GM19372 (cell line): ENCODE measurements around the gene SFXN5.

Experiments used
- ATAC-seq: cut with Tn5 transposase; IDR thresholded peaks from one replicate; pipeline ENCODE4 v1.9.1; 2021; ENCODE audit warnings: mild to moderate bottlenecking, low read depth, moderate library complexity; ENCODE audit not compliant: unreplicated experiment

Gene SFXN5

DNA sequence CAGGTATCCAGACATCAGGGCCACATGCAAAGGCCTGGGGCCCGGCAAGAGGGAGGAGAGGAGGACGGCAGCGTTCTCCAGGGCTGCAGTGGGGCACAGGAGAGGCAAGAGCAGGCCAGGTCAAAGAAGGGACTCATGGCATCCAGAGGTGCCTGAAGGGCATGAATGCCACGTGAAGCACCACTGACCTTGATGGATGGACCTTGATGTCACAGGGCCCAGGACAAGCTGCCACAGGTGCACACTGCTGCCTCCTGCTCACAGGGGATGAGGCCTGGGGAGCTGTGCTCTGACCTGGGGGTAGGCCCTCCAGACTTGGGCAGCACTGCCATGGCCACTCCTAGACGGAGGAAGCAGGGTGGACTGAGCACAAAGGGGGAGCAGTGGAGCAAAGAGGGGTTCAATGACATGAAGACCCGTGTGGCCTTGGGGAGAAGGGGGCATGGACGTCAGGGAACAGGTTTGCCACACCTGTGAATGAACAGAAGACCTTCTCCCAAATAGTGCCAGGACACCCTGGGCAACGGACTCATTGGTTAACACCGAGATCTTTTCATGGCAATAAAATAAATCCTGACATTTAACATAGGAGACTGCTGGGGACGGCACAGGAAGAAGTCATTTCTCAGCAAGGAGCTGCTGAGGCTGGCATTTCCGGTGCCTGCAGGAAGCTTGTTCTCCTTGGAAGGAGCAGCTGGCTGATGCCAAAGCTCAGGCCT lies 88.6 kb downstream of the SFXN5 start:
- ATAC-seq, result no peak

DNA sequence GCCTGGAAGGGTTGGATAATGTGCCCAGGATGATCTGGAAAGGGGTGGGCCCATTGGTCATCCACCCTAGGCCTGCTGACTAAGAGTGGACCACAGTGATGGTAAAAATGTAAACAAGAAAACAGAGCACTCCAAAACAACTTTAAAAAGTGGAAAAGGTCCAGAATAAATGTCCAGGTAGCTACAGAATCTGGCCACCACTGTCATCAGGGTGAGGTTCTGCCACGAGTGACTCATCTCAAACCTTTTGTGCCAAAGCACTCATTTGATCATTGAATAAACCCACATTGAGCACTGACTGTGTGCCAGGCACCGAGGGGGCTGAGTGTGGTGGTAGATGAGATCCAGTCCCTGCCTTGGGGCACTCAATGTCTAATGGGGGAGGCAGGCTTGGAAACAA lies 89.3 kb downstream of the SFXN5 start:
- no peak for ATAC-seq

DNA sequence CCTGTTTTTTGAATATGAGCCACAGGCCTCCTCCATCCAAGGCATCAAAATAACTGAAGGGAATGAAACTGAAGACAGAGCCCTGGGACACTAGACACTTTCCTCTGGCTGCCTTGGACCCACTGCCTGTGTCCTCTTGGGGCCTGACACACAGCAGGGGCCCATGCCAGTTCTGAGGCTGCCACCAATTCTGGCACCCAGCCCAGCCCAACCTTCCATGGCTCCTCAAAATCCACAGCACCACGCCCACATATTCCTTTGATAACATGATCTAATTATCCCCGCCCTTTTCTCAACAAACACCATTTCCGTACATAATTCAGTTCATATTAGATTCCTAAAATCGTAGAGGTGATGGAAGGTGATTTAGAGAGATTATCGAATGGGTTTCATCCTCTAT lies 90.0 kb downstream of the SFXN5 start:
- no peak for ATAC-seq

GRCh38 chr2:72980535-72981217 lies 90.8 kb downstream of the SFXN5 start:
- ATAC-seq, result no peak

DNA sequence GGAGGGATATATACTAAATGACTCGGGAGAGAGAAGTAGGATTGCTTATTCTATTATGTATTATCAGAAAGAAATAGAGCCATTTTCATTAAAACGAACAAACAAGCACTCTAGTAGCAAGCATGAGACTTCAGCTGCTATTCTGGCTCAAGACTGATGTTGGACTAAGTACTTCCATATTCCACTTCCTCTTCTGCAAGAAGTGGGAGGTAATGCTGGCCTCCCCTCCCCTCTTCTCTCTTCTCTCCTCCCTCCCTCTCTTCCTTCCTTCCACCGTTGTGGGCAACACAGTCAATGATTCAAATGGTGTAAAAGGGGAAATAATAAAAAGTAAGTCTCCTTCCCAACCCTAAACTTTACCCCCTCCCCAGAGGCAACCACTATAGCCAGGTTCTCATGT lies 91.6 kb downstream of the SFXN5 start:
- ATAC-seq, result no peak

DNA sequence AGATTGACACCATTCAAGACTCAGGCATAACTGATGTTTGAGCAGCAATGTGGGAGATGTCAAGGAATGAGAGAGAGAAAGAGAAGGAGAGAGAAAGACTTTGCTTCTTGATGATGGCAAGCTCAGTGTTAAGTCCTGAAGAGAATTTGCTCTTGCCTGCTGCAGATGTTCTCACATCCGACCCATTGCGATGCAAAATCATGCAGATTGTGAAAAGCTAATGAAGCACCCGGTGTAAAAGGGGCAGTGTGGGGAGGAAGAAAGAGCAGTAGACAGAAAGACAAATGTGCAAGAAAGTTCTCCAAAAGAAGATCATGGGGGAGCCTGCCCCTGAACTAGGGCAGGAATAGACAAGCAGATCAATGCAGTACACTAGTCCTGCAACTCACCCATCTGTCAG lies 96.5 kb downstream of the SFXN5 start:
- no peak for ATAC-seq

GRCh38 chr2:72974436-72974754 lies 97.1 kb downstream of the SFXN5 start:
- no peak for ATAC-seq

DNA sequence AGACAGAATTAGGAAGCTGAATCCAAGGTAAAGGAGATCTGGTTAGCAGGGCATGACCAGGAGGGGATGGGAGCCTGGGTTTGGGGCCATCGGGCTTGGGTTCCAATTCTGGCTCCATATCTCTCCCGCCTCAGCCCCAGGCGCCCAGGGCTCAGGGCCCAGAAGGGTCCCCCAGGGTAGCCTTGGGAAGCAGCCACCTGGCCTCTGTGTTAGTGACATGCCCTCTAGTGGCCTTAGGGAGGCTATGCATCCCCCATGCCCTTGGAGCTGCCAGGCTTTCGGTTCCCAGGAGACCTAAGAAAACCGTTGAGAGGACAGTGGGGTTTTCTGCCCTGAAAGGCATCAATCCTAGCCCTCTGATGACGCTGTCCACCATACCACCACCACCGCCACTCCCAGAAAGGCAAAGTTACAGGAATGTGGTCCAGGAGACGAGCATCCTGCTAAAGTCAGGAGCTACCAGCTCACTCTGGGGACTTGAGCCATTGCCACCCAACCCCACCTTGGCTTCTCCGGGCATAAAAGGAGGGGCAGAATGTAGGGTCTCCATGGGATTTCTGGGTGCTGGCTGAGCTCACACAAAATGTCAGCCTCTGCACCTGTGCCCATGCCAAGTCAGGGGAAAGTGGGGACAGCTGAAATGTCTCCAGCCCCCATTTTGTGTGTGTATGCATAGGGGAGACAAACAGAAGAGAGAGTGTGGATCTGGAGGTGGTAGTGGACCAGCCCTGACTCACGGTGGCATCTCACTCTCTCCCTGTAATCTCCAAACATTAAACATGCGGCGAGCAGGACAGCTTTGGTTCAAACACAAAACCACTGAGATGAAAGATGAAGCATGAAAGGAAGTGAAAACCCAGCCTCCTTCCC lies 97.7 kb downstream of the SFXN5 start:
- ATAC-seq, result peak; percentile 84

GRCh38 chr2:72973137-72973535 lies 98.4 kb downstream of the SFXN5 start:
- ATAC-seq, result no peak

- ATAC-seq, result no peak
Measured at GRCh38 chr2:72972352-72973136, 99.0 kb downstream of the SFXN5 start.

GRCh38 chr2:72971036-72971435 lies 100.5 kb downstream of the SFXN5 start:
- ATAC-seq, result no peak

DNA sequence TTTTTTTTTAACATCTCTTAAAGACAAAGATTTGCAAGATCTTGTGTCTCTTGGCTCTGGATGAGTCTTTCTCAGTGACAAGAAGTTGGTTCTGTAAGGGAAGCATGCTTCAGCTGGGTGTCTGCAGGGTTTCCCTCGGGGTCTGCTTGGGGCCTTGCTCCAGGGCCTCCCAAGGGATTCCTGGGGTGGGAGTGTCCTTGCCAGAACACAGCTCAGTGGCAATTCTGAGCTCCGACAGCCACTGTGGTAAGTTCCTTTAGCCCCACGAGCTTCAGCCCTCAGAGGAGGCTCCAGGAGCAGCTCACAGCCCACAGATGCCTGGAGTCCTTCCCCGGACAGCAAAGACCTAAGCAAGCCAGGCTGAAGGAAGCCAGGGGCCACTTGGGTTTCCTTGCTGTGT lies 101.8 kb downstream of the SFXN5 start:
- ATAC-seq, result no peak

DNA sequence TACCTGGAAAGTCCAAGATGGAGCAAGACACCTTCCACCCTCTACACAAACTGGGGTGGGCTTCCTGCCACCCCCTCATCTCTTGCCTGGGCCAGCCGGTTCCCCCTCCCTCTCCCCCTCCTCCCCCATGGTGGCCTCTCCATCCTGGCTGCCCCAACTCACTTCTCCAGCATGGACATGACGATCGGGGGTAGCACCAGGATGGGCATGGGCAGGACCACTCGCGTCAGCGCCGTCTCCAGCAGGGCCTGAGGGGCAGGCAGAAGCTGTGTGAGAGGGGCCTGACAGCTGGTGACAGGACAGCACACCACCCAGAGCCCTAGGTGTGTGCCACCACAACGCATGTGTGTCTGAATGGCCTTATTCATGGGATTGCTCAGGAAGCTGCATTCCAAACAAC lies 103.2 kb downstream of the SFXN5 start:
- ATAC-seq, result no peak

- no peak for ATAC-seq
Measured at GRCh38 chr2:72965770-72966450, 105.6 kb downstream of the SFXN5 start.

- no peak for ATAC-seq
Measured at GRCh38 chr2:72965016-72965415, 106.5 kb downstream of the SFXN5 start.

DNA sequence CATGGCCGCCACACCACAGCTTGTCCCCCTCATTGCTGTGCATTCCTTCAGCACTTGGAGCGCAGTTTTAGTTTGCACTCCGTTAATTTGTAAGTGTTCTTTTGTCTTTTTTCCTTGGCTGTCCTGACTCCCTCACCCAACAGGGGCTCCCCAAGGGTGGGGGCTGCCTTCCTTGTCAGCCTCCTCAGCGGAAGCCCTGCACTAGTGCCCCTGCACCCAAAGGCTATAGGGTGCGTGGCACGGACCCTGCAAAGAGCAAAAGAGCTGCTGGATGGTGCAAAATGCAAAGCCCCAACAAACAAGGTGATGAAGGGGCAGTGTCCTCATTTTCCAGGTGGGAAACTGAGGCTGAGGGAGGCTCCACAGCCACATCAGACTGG lies 107.4 kb downstream of the SFXN5 start:
- no peak for ATAC-seq

DNA sequence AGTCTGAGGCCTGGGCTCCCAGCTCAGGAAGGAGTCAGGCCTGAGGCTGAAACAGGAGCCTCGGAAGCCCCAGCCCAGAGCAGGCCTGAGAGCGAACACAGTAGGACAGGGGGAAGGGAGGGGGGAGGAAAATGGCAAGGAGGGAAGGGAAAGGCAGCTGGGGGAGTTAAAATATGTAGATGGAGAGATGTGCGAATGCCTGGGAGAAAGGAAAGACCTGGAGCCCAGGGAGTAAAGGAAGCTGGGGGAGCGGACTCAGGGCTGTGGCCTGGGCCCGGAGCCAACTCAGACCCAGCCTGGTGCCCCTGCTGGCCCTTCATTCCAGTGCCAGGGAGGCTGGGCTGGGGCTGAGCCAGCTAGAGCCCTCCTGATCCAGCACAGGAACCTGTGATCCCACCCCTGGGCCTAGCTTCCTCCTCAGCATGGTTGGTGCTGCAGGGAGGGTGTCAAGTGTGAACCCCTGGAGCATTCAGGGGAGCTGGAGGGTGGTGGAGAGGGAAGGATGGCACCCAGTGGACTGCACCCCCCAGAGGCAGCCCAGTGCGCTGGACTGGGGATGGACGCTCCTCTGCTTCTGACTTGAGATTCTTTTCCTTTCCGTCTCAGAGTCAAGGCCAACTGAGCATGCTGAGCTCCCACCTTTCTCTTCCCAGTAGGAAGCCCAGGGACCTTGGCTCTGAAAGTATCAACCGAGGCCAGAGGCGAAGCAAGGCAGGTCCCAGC lies 107.9 kb downstream of the SFXN5 start:
- no peak for ATAC-seq

- no peak for ATAC-seq
Measured at GRCh38 chr2:72962911-72963310, 108.6 kb downstream of the SFXN5 start.

- no peak for ATAC-seq
Measured at GRCh38 chr2:72961853-72962468, 109.6 kb downstream of the SFXN5 start.
